ENCODE measurements around the gene NAA15.

The NAA15 gene

GRCh38 chr4:139367421-139368090 lies 66.3 kb downstream of the NAA15 start:
- no peak for TF ChIP-seq CTCF (IDR thresholded peaks at IDR 0.05; ENCODE audit: low read depth, low read length)
- no peak for DNase-seq (ENCODE audit: extremely low read depth, low read depth)

- DNase-seq (ENCODE audit: extremely low read depth, low read depth), result no peak
- TF ChIP-seq CTCF (IDR thresholded peaks at IDR 0.05; ENCODE audit: low read depth, low read length), result no peak
Observed at GRCh38 chr4:139368998-139369397, 67.7 kb downstream of the NAA15 start.

DNA sequence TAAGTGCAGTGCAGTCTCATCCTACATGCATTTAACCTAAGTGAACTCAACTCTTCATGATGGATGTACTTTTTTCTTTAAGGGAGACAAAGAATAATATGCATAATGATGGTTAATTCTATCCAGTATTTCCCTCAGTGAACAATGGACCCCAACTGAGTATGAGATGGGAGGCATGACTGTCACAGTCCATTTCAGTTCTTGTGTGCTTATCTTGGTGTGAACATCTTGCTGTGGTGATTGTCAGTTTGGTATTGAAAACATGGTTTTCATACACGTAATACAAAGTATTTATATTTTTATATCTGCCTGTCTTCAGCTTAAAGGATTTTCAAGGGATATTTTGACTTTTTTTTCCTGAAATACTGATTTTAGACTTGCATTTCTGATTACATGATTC lies 72.9 kb downstream of the NAA15 start:
- TF ChIP-seq CTCF (IDR thresholded peaks at IDR 0.05; ENCODE audit: low read depth, low read length), result no peak
- no peak for DNase-seq (ENCODE audit: extremely low read depth, low read depth)

- TF ChIP-seq CTCF (IDR thresholded peaks at IDR 0.05; ENCODE audit: low read depth, low read length), result no peak
- DNase-seq (ENCODE audit: extremely low read depth, low read depth), result no peak
Observed at GRCh38 chr4:139386421-139386820, 85.1 kb downstream of the NAA15 start.

- TF ChIP-seq CTCF (IDR thresholded peaks at IDR 0.05; ENCODE audit: low read depth, low read length), result no peak
- DNase-seq (ENCODE audit: extremely low read depth, low read depth), result no peak
Observed at GRCh38 chr4:139389102-139389501, 87.8 kb downstream of the NAA15 start.

DNA sequence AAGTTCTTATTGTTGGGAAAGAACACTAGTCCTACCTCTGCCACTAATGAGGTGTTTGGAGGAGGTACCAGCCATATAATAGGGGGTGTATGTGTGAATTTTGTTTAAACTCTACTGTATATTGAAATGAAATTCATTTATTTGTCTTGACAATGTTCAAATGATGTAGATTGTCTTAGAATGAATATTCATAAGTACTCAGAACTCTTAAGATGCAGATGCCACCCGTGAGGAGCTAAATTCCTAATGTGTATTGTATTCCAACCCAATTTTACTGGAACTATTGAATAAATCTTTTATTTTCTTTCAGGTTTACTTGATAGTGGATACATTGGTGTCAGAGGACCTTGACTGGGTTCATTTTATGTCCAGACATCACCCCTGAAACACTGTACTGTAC lies 88.7 kb downstream of the NAA15 start:
- no peak for DNase-seq (ENCODE audit: extremely low read depth, low read depth)
- no peak for TF ChIP-seq CTCF (IDR thresholded peaks at IDR 0.05; ENCODE audit: low read depth, low read length)

DNA sequence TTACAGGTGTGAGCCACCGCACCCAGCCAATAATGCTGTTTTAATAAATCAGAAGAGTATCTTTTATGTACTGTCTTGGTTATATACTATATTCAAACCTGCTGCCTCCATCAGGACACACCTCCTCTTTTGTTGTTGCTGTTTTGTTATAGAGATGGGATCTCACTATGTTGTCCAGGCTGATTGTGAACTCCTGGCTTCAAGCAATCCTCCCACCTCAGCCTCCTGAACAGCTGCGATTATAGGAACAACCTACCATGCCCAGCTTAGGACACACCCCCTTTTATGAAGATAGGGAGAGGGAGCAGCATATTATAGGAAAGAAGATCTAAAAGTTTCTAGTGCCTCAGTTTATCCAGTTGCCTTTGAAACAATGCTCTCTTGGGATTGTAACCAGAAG lies 90.4 kb downstream of the NAA15 start:
- no peak for DNase-seq (ENCODE audit: extremely low read depth, low read depth)
- TF ChIP-seq CTCF (IDR thresholded peaks at IDR 0.05; ENCODE audit: low read depth, low read length), result no peak
